Activated CD4-positive, CD25-positive, alpha-beta regulatory T cell treated with anti-CD3 and anti-CD28 coated beads, Interleukin-2, amount 50 U/mL, for 24 hours (primary cell): ENCODE measurements around the gene FANCD2.
"Not testable (repeated sequence)": the region's sequence is repeated elsewhere in the genome, so short reads cannot be mapped to it uniquely, and the experiment has no call there.

Experiments
- ATAC-seq, 2 donors: fragments of 150-1000 bp; cut with Tn5 transposase; one replicate each; pipeline ENCODE4 v1.10.0; 2021; ENCODE audit warnings: mild to moderate bottlenecking in 1 of 2, moderate library complexity in 1 of 2

FANCD2 gene

DNA sequence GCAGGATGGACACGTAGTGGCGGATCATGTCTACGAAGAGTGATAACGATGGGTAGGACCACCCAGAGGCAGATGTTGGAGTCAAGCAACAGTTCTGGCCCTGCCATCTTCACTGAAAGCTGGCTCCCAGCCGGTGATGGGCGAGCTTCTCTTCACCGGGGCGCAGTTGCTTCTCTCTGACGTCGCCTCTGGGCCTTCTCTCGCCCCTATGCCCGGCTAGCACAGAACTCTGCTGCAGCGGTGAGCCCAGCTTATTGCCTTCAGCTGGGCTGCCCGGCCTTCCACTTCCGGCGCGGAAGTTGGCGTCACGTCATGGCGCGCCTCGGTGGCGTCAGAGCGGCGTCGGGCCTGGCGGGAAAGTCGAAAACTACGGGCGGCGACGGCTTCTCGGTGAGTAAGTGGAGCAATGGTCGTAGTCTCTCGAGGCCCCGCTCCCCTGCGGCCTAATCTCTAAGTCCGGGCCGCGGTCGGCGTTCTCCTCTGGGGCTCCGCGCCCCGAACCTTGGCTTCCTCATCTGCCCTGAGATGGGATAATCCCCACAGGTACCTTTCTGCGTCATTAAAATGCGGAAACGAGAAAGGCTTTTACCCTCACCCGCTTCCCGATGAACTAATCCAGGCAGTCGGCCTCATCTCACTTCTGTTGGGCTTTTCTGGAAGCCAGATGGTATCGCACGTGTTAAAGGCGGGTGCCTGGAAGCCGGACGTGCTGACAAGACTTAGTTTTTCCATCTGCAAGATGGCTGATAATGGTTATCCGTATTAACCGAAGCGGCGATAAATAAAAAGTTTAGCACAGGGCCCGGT is at the start of gene FANCD2:
FANCD2 (plus strand) TSS at position 354 of the 807 bp plus-strand sequence. CDS start 2,221 bp downstream, outside the sequence.
- peak; percentile 95 to 96 for ATAC-seq

DNA sequence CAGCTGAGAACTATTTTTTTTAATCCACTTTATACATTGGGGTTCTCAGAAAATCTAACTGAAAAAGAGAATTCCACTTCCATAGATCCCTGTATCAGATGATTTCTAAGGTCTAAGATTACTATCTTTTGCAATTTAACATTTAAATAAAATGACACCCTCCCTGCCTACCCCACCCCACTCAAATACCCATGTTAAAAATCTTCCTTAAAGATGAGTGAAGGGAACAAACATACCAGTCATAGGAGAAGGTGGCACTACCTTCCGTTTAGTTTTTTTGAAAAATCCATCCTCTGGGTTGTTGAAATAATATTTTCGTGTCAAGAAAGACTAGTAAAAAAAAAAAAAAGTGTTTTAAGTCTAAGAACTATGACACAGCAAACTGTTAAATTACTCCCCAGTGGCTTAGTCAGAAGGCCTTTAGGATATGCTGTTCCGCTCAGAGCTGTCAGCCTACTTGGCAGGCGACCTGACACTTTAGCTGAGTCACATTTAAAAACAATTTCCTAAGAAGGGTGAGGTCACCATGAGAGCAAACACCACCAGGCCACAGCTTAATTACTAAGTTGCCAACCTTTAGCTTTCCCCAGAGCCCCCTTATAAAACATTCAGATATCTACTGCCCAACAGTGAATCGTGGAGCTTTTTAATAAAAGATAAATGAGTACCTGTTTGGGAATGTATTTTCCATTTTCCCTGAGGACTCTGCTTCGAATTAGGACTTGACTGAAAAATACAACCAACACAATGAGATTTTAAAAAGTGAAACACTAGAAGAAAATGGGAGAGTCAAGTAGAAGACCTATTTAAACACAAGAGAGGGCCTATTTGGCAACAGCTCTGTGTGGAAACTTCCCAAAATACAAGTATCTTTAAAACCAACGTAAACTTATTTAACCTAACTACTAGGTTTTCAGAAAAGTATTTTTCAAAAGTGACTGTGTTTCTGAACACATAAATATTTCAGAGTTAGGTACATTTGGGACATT is 49.2 kb upstream of the FANCD2 start:
- peak; percentile 95 to 99 for ATAC-seq

DNA sequence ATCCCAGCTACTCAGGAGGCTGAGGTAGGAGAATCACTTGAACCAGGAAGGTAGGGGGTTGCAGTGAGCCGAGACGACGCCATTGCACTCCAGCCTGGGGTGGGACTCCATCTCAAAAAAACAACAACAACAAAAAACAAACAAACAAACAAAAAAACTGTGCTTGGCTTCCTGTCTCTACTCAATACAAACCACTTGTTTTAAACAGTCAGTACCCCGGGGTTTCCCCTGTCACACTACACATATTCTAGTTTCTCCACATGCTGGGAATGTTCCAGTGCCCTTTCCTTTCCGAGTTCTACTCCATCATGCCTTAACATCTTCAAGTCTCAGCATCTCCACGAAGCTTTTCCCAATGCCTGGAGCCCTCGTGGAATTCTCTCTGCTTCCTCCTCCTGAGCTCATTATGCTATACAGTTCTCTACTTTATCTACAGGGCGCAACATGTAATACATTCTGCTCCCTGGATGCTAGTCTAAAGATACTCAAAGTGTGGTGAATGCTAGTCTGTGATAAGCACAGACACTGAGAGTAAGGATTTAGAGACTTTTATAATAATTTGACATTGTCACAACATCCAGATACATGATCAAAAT is 47.4 kb upstream of the FANCD2 start:
- ATAC-seq = no peak

DNA sequence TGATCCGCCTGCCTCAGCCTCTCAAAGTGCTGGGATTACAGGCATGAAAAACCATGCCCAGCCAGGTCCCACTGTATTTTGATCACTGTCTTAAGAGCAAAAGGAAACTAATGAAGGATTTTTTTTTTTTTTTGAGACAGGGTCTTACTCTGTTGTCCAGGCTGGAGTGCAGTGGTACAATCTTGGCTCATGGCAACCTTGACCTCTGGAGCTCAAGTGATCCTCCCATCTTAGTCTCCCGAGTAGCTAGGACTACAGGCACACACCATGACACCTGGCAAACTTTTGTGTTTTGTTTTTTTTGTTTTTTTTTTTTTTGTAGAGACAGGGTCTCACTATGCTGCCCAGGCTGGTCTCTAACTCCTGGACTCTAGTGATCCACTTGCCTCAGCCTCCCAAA is 46.0 kb upstream of the FANCD2 start:
- ATAC-seq = no peak

DNA sequence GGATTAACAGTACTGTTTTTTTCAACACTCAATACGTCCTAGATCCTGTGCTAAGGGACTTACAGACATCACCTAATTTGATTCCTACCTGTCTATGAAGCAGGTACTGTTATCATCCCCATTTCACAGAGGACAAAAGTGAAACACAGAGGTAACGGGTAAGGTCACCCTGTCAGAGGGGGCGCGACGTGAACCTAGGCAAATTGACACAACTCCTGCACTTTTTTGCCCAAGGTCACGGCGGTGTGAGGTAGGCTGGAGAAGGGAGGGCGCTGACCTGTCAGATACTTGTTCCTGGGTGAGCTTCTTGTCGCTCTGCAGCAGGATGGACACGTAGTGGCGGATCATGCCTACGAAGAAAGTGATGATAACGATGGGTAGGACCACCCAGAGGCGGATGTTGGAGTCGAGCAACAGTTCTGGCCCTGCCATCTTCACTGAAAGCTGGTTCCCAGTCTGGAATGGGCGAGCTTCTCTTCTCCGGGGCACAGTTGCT is 40.0 kb upstream of the FANCD2 start:
- peak; percentile 22 to 30 for ATAC-seq

DNA sequence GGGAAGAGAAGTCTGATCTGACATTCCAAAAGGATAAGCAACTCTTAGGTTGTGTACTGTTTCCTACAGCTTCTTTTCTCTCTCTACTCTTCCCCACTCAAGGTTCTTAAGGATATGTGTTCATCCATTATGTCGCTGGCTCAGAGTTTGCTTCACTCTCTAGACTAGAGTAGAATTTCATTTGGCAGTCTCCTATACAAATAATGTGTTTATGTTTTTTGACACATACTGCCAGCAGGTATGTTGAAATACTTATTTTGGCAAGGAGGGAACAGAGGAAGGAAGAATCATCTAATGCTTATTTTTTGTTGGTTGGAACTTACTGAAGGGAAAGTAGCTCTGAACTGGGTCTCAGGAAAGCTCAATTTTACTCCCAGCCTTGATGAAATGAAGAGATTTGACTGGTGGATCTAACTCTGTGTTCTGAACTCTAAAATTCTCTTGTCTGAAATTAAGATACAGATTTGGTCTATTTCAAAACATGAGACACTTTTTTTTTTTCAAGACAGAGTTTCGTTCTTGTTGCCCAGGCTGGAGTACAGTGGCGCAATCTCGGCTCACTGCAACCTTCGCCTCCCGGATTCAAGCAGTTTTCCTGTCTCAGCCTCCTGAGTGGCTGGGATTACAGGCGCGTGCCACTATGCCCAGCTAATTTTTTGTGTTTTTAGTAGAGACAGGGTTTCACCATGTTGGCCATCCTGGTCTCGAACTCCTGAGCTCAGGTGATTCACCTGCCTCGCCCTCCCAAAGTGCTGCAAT is 32.0 kb upstream of the FANCD2 start:
- no peak for ATAC-seq

DNA sequence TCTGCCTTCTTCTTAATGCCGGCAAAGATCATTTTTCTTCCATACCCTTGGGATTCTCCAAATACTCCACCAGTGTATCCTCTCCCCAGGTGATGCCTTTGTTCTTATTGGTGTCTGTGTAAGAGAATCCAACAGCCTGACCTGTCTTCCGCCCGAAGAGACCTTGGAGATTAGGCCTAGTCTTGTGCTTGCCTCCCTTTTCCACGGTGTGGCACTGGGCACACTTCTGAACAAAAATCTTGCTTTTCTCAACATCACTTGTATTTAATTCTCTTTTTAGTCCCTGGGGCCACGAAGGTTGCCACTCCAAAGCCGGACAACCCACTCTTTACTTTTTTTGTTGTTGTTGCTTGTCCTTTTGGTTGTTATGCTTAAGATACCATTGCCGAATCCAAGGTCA is 25.6 kb upstream of the FANCD2 start:
- ATAC-seq = no peak

DNA sequence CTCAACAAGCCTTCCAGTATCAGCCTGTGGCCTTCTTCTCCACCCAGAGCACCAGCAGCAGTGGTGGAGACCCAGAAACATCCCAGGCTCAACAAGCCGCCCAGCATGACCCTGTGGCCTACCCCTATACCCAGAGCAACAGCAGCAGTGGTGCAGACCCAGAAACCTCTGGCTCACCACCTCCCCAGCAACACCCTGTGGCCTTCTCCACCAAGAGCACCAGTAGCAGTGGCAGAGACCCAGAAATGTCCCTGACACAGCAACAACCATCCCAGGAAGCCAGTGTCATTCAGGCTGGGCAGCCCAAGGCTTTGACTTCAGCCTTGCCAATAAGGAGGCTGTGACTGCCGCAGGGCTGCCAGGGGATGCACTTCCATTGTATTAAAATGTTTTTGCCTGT is 23.3 kb upstream of the FANCD2 start:
- ATAC-seq = no peak

DNA sequence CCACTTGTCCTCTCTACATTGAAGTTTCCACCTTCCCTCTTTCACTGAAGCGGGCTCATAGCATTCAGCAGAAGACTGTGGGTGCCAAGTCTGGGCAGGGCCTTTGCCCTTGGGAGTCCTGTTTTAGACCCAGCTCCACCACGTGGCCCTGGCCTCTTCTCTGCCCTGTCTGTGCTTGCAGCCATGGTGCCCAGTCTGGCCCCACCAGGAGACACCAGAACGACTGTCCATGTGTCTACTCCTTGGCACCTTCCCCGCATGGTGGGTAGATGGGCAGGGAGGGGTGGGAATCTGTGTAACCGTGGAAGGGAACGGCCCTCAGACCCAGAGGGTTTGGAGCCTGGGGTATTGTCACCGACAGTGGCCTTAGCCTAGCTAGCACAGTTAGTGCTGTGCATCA is 21.7 kb upstream of the FANCD2 start:
- ATAC-seq = no peak

DNA sequence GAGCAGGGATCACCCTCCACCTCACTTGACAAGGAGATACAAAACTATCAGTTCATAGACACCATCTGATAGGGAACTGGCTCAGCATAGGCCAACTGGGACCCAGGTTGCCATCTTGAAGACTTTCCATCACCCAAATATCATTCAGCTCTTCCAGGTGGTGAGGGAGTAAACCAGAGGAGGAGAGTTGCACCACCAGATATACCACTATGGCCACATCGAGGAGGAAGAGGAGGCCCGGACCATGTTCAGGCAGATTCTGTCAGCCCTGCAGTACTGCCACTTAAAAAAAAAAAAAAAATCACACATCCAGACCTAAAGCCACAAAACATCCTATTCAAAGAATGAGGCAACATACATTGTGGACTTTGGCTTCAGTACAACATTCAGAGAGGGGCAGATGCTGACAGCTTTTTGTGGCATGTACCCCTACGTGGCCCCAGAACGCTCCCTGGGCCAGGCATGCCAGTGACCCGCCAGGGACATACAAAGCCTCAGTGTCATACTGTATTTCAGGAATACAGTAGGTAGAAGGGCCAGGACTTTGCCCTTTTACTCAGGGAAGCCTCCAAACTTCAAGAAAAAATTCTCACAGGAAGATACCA is 21.2 kb upstream of the FANCD2 start:
- ATAC-seq = no peak

DNA sequence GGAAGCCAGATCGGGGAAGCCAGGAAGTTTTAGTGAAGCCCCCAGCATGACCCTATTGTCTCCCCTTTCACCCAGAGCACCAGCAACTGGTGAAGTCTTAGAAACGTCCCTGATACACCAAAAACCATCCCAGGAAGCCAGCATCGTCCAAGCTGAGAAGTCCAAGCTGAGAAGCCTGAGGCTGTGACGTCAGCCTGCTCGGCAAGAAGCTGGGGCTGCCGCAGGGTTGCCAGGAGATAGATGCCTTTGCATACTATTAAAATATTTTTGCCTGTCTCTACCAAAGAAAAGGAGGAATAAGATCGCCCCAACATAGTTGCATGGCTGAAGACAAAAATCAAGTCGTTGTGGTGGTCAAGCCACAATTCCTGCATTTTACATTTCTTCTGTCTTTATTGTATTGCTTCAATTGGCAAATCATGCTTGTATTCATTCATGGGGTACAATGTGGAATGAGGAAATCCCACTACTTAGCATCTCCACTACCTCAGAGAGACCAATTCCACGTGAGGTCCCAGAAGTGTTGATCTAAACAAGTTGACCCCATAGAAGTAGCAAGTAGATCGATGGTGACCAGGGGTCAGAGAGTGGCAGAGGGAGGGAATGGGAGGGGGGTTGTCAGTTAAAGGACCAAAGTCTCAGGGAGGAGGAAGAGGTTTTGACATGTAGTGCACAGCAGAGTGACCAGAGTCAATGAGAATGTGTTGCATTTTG is 20.0 kb upstream of the FANCD2 start:
- ATAC-seq = no peak

DNA sequence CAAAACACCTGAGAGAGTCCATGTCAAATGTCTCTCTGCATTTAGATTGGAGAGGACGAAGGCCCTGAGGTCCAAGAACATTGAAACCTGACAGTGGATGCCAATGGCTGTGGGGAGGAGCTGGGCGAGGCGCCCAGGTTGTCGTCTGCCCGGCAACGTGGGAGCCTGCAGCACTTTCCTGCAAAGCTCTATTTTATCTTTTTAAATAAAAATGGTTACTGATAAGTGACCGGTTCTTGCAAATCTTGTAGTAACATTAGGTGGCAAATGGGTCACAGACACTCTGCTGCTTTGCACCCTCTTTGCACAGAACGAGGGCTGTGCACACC is 19.5 kb upstream of the FANCD2 start:
- ATAC-seq = no peak

DNA sequence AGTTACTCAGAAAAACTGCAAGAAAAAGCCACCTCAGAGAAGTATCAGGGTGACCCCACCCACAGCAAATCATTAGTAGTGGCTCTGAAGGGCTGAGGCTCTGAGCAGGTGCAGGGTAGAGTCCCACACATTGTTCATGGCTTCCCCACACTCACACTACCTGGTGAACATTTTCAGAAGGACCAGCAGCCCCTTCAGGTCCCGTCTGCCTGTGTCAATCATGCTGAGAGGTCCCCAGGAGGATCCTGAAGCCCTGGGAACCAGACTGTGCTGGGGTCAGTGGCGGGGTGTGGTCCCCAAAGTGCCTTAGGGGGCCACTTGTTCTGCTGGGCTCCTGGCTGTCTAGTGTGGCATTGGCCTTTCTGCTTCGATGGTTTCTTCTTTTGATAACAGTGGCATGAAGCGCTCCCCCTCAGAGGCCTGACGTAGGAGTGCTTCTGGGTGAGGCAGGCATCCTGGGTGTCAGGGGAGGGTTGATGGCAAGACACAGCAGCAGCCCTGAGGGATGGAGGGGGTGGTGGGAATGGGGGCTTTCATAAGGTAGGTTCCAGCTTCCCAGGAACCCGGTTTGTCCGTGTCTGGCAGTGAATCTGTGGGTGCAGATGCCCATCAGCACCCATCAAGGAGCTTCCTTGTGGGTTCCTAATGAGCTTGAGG is 19.0 kb upstream of the FANCD2 start:
- no peak for ATAC-seq

DNA sequence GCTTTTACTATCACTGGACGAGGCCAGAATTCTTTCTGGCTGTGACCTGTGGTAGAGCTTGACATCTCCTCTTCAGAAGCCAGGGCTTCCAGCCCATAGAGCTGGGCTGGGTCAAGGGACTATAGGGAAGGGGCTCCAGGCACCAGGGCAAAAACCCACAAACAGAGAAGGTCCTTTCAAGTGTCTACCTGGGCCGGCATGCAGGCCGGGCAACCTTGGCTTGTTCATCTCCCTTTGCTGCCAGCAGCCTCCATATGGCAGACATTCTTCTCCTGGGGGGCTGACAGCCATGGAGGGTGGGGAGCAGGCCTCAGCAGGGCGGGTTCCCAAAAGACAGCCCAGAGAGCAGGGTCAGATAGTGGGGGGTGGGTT is 18.0 kb upstream of the FANCD2 start:
- ATAC-seq = not testable (repeated sequence)

DNA sequence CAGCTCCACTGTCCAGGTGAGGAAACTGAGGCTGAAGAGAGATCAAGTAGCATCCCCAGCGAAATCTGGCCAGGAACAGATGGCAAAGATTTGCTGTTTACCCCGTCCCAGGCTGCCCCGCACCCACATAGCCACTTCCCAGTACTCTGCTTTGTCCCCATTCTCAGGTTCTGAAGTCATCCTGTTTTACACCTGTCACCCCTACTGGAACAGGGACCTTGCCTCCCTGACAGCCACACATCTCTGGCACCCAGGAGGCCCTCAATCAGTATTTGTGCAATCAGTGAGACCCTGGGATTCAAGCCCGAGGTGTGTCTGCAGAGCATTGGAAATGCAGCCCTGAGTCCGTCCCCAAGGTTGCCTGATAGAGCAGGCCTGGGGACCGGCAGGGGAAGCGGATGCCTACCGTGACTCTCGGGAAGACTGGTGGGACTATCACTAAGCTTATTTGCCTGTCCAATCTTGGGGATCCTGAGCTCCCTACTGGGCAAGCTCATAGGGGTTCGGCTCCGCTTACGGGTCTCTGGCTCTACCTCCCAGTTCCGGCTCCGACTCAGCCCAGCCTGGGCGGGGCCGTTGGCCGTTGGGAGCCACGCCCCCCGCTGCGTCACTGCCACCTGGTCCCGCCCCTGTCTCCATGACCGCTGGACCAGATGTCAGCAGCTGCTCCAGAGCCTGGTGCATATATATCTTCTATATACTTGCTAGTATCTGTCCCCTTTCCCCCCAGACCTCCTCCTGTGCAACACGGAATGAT is 17.5 kb upstream of the FANCD2 start:
- peak; percentile 72 to 85 for ATAC-seq

DNA sequence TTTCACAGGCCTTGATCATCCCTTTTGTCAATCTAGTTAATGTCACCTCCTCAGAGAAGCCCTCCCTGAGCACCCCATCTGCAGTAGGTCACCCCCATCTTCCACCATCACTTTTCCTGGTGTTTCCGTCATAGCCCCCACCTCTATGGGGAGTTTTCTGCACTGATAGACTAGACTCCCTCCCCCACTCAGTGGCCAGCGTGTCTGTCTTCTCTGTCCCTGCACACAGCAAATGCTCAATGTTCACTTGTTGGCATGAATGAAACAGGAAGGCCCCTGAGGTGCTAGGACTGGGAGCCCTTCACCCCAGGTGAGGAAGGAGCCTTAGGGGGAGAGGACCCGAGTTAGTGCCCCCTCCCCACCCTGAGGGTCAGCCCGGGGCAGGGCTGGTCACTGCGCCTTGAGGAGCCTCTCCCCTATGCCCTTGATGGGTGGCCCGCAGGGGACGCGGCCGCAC is 15.8 kb upstream of the FANCD2 start:
- ATAC-seq = no peak

DNA sequence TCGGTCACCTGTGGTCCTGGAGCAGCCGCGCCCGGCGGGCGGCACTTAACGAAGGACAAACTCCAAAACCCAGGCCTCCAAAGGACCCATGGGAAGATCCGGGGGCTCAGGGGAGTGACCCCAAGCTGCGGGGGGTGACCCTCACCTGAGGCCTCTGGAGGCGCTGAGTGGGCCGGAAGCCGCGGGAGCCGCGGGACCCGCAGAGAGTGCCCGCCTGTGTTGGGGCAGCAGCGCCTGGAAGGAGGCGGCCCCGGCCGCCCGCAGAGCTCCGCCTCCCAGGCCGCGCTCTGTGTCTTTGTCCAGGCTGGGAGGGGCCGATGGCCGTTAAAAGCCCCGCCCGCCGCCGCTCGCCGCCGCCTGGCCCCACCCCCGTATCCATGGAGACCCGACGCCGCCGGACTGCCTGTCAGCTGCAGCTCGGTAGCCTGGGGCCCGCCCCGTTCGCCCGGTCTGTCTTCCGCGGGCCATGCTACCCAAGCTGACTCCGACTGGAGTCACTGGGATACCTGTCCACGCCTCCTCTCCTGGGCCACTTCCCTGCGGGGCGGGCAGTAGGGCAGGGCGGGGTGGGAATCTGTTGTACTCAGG is 15.3 kb upstream of the FANCD2 start:
- ATAC-seq = peak; percentile 77 to 78

DNA sequence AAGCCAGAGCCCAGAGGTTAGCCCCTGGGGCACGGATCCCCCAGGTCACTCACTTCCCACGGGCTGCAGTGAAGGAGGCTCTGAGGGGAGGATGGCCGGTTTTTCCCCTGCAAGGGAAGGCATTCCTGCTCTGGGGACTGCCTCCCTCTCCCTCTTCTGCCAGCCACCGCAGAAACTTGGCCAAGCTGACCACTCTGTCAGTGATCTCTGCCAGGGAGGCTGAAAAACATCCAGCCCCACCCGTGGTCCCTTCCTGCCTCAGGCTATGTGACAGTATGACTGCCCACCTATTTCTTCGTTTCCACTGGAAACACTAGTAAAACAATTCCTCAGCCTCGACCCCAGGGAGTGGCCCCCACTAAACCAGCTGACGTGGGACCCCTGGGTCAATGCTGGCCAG is 14.6 kb upstream of the FANCD2 start:
- ATAC-seq = no peak

DNA sequence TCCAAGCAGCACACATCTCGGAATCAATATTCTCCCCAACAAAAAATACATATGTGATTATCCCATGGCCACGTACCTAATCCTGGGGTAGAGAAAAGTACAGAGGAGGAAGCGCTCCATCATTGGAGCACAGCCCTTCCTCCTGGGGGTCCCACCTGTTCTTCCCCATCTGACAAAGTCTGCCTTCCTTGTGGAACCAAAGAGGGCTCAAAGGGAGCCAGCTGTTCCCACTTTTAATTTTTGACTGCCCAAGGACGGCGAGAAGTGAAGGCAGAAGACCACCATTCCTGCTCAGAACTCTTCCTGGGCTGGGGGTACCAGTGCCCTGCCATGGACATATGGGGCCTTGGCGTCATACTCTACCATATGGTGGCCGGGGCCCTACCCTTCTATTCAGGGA is 14.1 kb upstream of the FANCD2 start:
- ATAC-seq = no peak
